OCI-LY3 (cell line): ENCODE measurements around the gene ATP11B.

ENCODE experiments used
- EZH2phosphoT487 ChIP-seq: fragments of 200-600 bp; shearing (Covaris generic); IDR thresholded peaks from 2 replicates; pipeline ENCODE4 v1.6.1; 2018; ENCODE audit warnings: antibody characterized with exemption, mixed run types, low read depth
- TF ChIP-seq, protein P1 (sequence below): fragments of 200-600, 300-600 bp; sonication (generic); IDR thresholded peaks from 2 replicates; pipeline ENCODE4 v1.5.1; 2014; ENCODE audit warnings: antibody characterized with exemption, low read length, low read depth

DNA sequence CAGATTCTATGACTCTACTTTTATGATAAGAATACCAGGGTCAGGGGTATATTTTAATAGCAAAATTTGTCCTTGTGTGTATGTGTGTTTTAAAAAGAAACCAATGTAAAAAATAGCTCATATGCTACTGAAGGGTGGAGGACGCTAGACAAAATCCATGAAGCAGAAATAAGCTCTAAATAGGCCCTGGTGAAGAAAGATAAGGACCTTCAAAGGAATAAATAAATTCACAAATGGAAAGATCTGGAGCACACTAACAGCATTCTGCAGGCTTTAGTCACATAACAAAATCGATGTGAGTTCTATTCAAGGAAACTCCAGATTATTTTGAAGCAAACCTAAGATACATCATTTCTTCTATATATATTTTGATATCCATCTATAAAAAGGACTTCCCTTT lies 27.2 kb upstream of the ATP11B start:
- TF ChIP-seq, protein P1, sequence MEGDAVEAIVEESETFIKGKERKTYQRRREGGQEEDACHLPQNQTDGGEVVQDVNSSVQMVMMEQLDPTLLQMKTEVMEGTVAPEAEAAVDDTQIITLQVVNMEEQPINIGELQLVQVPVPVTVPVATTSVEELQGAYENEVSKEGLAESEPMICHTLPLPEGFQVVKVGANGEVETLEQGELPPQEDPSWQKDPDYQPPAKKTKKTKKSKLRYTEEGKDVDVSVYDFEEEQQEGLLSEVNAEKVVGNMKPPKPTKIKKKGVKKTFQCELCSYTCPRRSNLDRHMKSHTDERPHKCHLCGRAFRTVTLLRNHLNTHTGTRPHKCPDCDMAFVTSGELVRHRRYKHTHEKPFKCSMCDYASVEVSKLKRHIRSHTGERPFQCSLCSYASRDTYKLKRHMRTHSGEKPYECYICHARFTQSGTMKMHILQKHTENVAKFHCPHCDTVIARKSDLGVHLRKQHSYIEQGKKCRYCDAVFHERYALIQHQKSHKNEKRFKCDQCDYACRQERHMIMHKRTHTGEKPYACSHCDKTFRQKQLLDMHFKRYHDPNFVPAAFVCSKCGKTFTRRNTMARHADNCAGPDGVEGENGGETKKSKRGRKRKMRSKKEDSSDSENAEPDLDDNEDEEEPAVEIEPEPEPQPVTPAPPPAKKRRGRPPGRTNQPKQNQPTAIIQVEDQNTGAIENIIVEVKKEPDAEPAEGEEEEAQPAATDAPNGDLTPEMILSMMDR, result no peak
- no peak for TF ChIP-seq EZH2phosphoT487
